Nephron (organoid): ENCODE measurements around the gene ESRRG.

Source experiments
- H3K27ac Mint-ChIP-seq, 3 experiments: 2 replicates each; pipeline ENCODE4 v1.8.0; 2020; ENCODE audit warnings: mixed read lengths in 3 of 3, mild to moderate bottlenecking in 2 of 3, moderate library complexity in 1 of 3
- H3K27me3 Mint-ChIP-seq: 2 replicates; pipeline ENCODE4 v1.8.0; 2021; ENCODE audit warnings: low read depth, mild to moderate bottlenecking, moderate library complexity, mixed read lengths
- H3K36me3 Mint-ChIP-seq: 2 replicates; pipeline ENCODE4 v1.8.0; 2020; ENCODE audit warnings: low read depth, mixed read lengths
- H3K4me1 Mint-ChIP-seq: 2 replicates; pipeline ENCODE4 v1.8.0; 2020; ENCODE audit warnings: mixed read lengths
- H3K4me3 Mint-ChIP-seq, 3 experiments: 2 replicates each; pipeline ENCODE4 v1.8.0; 2020; ENCODE audit warnings: mild to moderate bottlenecking in 3 of 3, mixed read lengths in 3 of 3, moderate library complexity in 2 of 3
- H3K9me3 Mint-ChIP-seq: 2 replicates; pipeline ENCODE4 v1.8.0; 2020; ENCODE audit warnings: mixed read lengths
- TF ChIP-seq, protein P1 (sequence below), 3 experiments: fragments of 200-600 bp; sonication (generic); IDR thresholded peaks; one replicate each; pipeline ENCODE4 v1.5.0; 2021; ENCODE audit warnings: antibody characterized with exemption in 3 of 3; ENCODE audit not compliant: unreplicated experiment in 3 of 3

Gene ESRRG

GRCh38 chr1:216521477-216521876 is 201.8 kb downstream of the ESRRG start:
- Mint-ChIP-seq H3K9me3 (no peaks in the 10 kb centered on the region), H3K27ac (no peak overlapping the region), H3K4me3 (no peak overlapping the region), H3K27me3 (no peaks in the 10 kb centered on the region), H3K4me1 (no peaks in the 10 kb centered on the region), H3K36me3 (no peaks in the 10 kb centered on the region)
- TF ChIP-seq, protein P1, sequence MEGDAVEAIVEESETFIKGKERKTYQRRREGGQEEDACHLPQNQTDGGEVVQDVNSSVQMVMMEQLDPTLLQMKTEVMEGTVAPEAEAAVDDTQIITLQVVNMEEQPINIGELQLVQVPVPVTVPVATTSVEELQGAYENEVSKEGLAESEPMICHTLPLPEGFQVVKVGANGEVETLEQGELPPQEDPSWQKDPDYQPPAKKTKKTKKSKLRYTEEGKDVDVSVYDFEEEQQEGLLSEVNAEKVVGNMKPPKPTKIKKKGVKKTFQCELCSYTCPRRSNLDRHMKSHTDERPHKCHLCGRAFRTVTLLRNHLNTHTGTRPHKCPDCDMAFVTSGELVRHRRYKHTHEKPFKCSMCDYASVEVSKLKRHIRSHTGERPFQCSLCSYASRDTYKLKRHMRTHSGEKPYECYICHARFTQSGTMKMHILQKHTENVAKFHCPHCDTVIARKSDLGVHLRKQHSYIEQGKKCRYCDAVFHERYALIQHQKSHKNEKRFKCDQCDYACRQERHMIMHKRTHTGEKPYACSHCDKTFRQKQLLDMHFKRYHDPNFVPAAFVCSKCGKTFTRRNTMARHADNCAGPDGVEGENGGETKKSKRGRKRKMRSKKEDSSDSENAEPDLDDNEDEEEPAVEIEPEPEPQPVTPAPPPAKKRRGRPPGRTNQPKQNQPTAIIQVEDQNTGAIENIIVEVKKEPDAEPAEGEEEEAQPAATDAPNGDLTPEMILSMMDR (IDR thresholded peaks at IDR 0.05; ENCODE audit: unreplicated experiment in 3 of 3): no peak

GRCh38 chr1:216518844-216519627 is 204.2 kb downstream of the ESRRG start:
- Mint-ChIP-seq H3K4me3 (no peak overlapping the region), H3K9me3 (no peaks in the 10 kb centered on the region), H3K36me3 (no peaks in the 10 kb centered on the region), H3K4me1 (no peaks in the 10 kb centered on the region), H3K27me3 (no peaks in the 10 kb centered on the region), H3K27ac (no peak overlapping the region)
- TF ChIP-seq, protein P1 (IDR thresholded peaks at IDR 0.05; ENCODE audit: unreplicated experiment in 3 of 3): no peak

- H3K36me3 Mint-ChIP-seq: peaks cover 9% of the 10 kb centered on the region
- no peaks in the 10 kb centered on the region for H3K4me1 Mint-ChIP-seq
- peaks cover 2% of the 10 kb centered on the region for H3K9me3 Mint-ChIP-seq
- H3K27me3 Mint-ChIP-seq: no peaks in the 10 kb centered on the region
- no peak overlapping the region for H3K4me3 Mint-ChIP-seq
- no peak overlapping the region for H3K27ac Mint-ChIP-seq
- TF ChIP-seq, protein P1 (IDR thresholded peaks at IDR 0.05; ENCODE audit: unreplicated experiment in 3 of 3): no peak
These were observed 220.6 kb downstream of the ESRRG start for GRCh38 chr1:216502528-216503162.

DNA sequence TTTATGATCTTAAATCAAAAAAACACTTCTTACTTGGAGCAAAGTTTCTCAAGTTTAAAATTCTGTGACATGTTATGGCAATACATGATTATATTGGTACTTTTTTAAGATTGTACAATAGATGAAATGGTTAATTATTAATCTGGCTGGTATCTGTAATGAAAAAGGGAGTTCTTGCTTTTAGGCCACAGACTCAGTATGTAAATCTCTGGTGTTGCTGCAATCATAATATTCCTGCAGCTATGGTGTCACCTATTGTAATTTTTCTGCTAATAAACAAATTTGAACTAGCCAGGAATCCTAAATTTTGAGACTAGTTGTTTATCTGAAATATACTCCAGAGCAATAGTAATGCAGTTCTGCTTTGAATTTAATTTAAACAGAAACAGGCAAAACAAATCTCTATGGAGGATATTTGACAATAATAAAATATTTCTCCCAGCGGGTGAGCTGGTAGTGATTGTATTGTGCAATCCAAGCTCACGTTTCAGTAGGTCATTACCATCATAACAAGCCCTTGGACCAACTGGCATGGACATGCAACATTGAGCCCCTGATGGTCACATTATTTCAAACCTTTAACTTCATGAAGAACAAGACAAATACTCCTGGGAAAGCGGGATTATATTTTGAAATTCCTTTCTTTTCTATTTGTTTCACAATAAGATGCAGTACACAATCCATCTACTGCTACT is 222.8 kb downstream of the ESRRG start:
- Mint-ChIP-seq H3K27me3 (no peaks in the 10 kb centered on the region), H3K9me3 (no peaks in the 10 kb centered on the region), H3K4me1 (no peaks in the 10 kb centered on the region), H3K27ac (no peak overlapping the region), H3K4me3 (no peak overlapping the region), H3K36me3 (no peaks in the 10 kb centered on the region)
- TF ChIP-seq, protein P1 (IDR thresholded peaks at IDR 0.05; ENCODE audit: unreplicated experiment in 3 of 3): no peak

GRCh38 chr1:216499581-216500272 is 223.5 kb downstream of the ESRRG start:
- H3K36me3 Mint-ChIP-seq: no peaks in the 10 kb centered on the region
- no peaks in the 10 kb centered on the region for H3K27me3 Mint-ChIP-seq
- no peak overlapping the region for H3K4me3 Mint-ChIP-seq
- no peak overlapping the region for H3K27ac Mint-ChIP-seq
- H3K9me3 Mint-ChIP-seq: no peaks in the 10 kb centered on the region
- TF ChIP-seq, protein P1 (IDR thresholded peaks at IDR 0.05; ENCODE audit: unreplicated experiment in 3 of 3): no peak
- H3K4me1 Mint-ChIP-seq: no peaks in the 10 kb centered on the region
